ENCODE measurements around the gene NRXN3. TPM values are rescaled to one million over a fixed set of nuclear protein-coding genes. Genes with fewer than 3 reads are reported as not detected.

The NRXN3 gene
- total and polyA plus RNA-seq, 8 donors = 0.53 to 2.5 (median 1.5) TPM

GRCh38 chr14:79878229-79878628 lies 1708.1 kb downstream of the NRXN3 start:
- Histone ChIP-seq H3K4me1 (no peaks in the 10 kb centered on the region), H3K36me3 (no peaks in the 10 kb centered on the region), H3K27ac (no peak overlapping the region), H3K4me3 (no peak overlapping the region), H3K9me3 (no peaks in the 10 kb centered on the region), H3K27me3 (no peaks in the 10 kb centered on the region)
- no peak for TF ChIP-seq CTCF (IDR thresholded peaks at IDR 0.05)
- FAIRE-seq (no peak), ATAC-seq (no peak), DNase-seq (no peak)
- intact Hi-C loops (cut with DNase I) = no loop called here

- Histone ChIP-seq H3K36me3 (no peaks in the 10 kb centered on the region), H3K4me1 (no peaks in the 10 kb centered on the region), H3K27me3 (no peaks in the 10 kb centered on the region), H3K4me3 (no peak overlapping the region), H3K27ac (no peak overlapping the region), H3K9me3 (no peaks in the 10 kb centered on the region)
- intact Hi-C loops (cut with DNase I) = no loop called here
- ATAC-seq (no peak), FAIRE-seq (no peak), DNase-seq (no peak)
- no peak for TF ChIP-seq CTCF (IDR thresholded peaks at IDR 0.05)
- 75 to 84% methylated on average over 2 of the region's 2 CpGs for WGBS, 2 donors
Measured at GRCh38 chr14:79878785-79879184, 1708.6 kb downstream of the NRXN3 start.

- Histone ChIP-seq H3K27me3 (no peaks in the 10 kb centered on the region), H3K4me1 (no peaks in the 10 kb centered on the region), H3K27ac (no peak overlapping the region), H3K4me3 (no peak overlapping the region), H3K36me3 (no peaks in the 10 kb centered on the region), H3K9me3 (no peaks in the 10 kb centered on the region)
- intact Hi-C loops (cut with DNase I) = no loop called here
- FAIRE-seq (no peak), DNase-seq (no peak), ATAC-seq (no peak)
- 64 to 65% methylated on average over 4 of the region's 4 CpGs for WGBS, 2 donors
- no peak for TF ChIP-seq CTCF (IDR thresholded peaks at IDR 0.05)
Measured at GRCh38 chr14:79881299-79881698, 1711.1 kb downstream of the NRXN3 start.

GRCh38 chr14:79890527-79890926 lies 1720.4 kb downstream of the NRXN3 start:
- FAIRE-seq (no peak), DNase-seq (no peak), ATAC-seq (no peak)
- Histone ChIP-seq H3K27ac (no peak overlapping the region), H3K4me3 (no peak overlapping the region), H3K36me3 (no peaks in the 10 kb centered on the region), H3K4me1 (no peaks in the 10 kb centered on the region), H3K27me3 (no peaks in the 10 kb centered on the region), H3K9me3 (no peaks in the 10 kb centered on the region)
- intact Hi-C loops (cut with DNase I) = no loop called here
- 66 to 75% methylated on average over 4 of the region's 4 CpGs for WGBS, 2 donors
- no peak for TF ChIP-seq CTCF (IDR thresholded peaks at IDR 0.05)

- DNase-seq (no peak), FAIRE-seq (no peak), ATAC-seq (no peak)
- TF ChIP-seq CTCF (IDR thresholded peaks at IDR 0.05) = no peak
- H3K9me3 ChIP-seq = no peaks in the 10 kb centered on the region
- WGBS, 2 donors = 83 to 88% methylated on average over 1 of the region's 1 CpG
- no peaks in the 10 kb centered on the region for H3K4me1 ChIP-seq
- H3K4me3 ChIP-seq = no peak overlapping the region
- H3K36me3 ChIP-seq = no peaks in the 10 kb centered on the region
- no peak overlapping the region for H3K27ac ChIP-seq
- intact Hi-C loops (cut with DNase I) = no loop called here
- H3K27me3 ChIP-seq = no peaks in the 10 kb centered on the region
Measured at GRCh38 chr14:79896009-79896408, 1725.8 kb downstream of the NRXN3 start.

Data from pancreas (tissue), 10 donors.